ENCODE measurements around the gene RNF182.
A peak's percentile ranks its signal among the peaks of the same experiment; 100 is the strongest.

Gene RNF182

GRCh38 chr6:13908955-13909381 lies 15.8 kb upstream of the RNF182 start:
- peak; percentile 58 for TF ChIP-seq CTCF (IDR thresholded peaks at IDR 0.05; ENCODE audit: low read depth, low read length, missing control alignments)
- H3K4me3 ChIP-seq (replicated peaks; ENCODE audit: low read depth, low read length): no peak overlapping the region
- DNase-seq (ENCODE audit: extremely low read depth, low read depth): peak; percentile 47

DNA sequence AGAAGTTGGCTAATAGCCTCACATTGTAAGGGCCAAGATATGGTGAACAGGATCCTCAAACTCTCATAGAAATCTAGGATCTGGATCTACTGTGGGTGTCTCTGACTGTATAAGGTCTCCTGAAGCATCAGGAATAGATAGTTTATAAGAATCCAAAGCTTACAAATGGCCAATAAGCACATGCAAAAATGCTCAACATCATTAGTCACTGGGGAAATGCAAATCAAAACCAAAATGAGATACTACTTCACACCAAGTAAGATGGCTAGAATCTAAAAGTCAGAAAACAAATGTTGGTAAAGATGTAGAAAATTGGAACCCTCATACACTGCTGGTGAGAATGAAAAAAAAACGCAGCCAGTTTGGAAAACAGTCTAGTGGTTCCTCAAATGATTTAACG lies 14.3 kb upstream of the RNF182 start:
- TF ChIP-seq CTCF (IDR thresholded peaks at IDR 0.05; ENCODE audit: low read depth, low read length, missing control alignments): no peak
- no peak overlapping the region for H3K4me3 ChIP-seq (replicated peaks; ENCODE audit: low read depth, low read length)
- no peak for DNase-seq (ENCODE audit: extremely low read depth, low read depth)

DNA sequence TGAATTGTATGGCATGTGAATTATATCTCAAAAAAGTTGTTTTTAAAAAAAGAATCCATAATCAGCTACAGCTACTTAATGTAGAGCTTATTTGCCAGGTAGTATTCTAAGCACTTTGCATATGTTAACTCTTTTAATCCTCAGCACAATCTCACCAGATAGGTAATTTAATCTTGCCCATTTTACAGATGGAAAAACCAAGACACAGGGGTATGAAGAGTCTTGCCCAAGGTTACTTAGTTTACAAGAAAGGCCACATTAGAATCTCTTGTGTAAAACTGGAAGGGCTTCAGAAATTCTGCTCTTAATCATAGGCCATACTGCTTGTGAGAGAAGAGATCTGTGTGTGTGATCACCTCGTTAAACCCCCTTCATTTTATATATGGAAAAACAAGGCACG lies 13.4 kb upstream of the RNF182 start:
- H3K4me3 ChIP-seq (replicated peaks; ENCODE audit: low read depth, low read length): no peak overlapping the region
- TF ChIP-seq CTCF (IDR thresholded peaks at IDR 0.05; ENCODE audit: low read depth, low read length, missing control alignments): no peak
- no peak for DNase-seq (ENCODE audit: extremely low read depth, low read depth)

DNA sequence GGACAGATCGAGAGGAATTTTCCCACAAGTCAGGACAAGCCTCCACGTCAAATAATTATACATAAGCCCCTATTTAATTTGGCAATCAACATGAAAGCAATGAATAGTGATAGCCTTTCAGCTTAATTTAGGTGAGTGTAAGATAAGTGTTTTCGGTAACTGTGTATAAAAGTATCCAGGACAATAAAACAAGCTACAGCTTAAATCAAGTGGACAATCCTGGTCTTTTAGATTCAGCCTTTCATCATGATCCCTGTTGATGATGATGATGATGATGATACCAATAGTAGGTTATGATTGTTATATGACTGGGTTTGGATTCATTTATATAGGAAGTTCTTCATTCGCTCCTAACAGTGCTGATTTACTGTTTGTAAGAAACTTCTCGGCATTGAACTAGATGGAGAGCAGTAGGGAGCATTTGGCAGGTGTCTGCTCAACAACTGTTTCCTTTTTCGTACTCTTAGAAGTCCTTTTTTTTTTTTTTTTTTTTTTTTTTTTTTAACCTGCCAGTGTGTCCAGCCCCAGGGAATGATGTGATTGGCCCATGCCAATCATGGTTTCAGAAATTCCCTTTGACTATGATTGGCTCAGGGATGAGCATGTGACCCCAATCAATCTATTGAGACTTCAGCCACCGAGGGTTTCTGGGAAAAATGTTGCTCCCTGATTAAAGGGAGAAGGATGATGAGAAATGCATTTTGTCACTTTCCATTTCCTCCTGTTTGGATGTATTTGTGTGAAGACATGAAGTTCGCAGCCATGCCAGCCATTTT lies 11.3 kb upstream of the RNF182 start:
- H3K4me3 ChIP-seq (replicated peaks; ENCODE audit: low read depth, low read length): no peak overlapping the region
- no peak for TF ChIP-seq CTCF (IDR thresholded peaks at IDR 0.05; ENCODE audit: low read depth, low read length, missing control alignments)
- no peak for DNase-seq (ENCODE audit: extremely low read depth, low read depth)

GRCh38 chr6:13914351-13914750 lies 10.4 kb upstream of the RNF182 start:
- H3K4me3 ChIP-seq (replicated peaks; ENCODE audit: low read depth, low read length): no peak overlapping the region
- TF ChIP-seq CTCF (IDR thresholded peaks at IDR 0.05; ENCODE audit: low read depth, low read length, missing control alignments): no peak
- DNase-seq (ENCODE audit: extremely low read depth, low read depth): no peak

- no peak for TF ChIP-seq CTCF (IDR thresholded peaks at IDR 0.05; ENCODE audit: low read depth, low read length, missing control alignments)
- no peak for DNase-seq (ENCODE audit: extremely low read depth, low read depth)
- no peak overlapping the region for H3K4me3 ChIP-seq (replicated peaks; ENCODE audit: low read depth, low read length)
Observed at GRCh38 chr6:13915561-13916229, 9.1 kb upstream of the RNF182 start.

Measured in HFF-Myc (cell line).